Right hindlimb (tissue), 1 donor: ENCODE data around the gene KAT2B.

Experiments
- DNase-seq: peaks from one replicate; pipeline ENCODE4 v3.0.0-alpha.2; 2018

The KAT2B gene

DNA sequence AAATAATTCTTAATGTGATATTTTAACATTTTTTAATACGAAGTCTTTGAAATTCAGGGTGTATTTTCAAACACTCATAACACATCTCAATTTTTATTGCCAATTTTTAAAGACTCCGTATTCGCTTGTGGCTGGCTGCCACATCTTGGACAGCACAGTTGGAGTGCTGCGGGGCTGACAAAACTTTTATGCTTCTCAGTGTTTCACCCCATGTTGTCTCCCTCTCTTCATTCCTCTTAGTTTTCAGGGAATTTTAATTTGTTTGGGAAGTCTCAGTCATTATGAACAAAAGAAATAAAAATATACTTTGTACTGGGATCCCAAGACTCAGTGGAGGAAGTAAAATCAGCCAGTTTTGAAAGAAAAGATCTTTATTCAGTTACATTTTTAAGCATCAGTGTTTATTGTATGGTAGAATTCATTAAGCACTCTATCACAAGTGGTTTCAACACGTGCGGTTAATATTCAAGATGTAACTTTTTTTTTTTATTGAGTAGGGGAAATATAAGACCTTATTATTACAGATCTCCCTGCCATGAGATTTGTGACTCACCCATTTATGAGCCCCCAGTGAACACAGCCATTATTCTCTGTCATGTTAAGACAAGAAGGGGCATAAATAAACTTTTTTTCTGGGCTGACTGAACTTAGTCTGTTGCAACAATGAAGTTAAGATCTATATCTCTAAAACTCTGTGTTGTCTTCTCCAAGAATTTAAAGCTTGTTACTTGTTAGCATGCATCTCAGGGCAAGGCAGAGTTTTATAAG lies 26.8 kb downstream of the KAT2B start:
- DNase-seq: peak; percentile 68

DNA sequence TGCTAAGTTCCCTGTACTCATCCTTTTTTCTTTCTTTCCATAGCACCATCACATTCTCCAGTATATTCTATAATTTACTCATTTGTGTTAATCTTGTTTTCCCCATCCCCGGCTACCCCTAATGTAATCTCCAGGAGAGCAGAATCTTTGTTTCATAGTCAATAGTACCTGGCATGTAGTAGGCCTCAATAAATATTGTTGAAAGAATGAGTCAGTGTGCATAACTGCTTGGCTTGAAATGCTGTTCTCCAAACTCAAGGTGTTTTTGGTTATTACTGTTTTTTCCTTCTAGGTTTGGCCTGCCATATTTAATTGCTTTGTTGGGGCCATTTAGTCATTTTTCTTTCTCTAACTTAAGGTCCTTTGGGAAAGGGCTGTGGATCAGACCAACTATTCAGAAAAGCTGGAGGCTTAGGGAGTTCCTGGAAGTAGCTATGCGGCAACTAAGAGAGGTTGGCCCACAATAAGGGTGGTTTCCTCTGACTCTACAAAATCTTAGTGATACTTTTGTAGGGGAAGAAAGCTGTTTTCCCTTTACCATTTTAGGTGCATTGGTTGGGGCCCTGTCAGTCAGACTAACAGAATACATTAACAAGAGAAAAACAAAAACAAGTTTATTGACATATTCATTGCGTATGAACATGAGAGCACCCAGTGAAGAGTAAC lies 28.4 kb downstream of the KAT2B start:
- DNase-seq: no peak

DNA sequence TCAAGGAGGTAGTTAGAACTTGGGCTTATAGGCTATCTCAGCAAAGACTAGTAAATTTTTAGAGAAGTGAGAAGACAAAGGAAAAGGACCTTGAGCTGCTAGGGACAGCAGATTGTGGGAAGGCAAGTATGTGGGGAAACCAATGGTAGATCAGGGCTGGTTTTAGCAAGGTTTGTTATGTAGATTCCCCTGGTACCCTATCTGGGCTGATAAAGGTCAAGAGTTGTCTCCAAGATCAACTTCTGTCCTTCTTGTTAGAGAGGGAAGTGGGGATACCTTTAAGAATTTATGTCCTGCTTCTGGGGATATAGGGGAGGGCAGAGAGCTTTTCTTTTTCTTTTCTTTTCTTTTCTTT lies 28.9 kb downstream of the KAT2B start:
- DNase-seq: no peak

DNA sequence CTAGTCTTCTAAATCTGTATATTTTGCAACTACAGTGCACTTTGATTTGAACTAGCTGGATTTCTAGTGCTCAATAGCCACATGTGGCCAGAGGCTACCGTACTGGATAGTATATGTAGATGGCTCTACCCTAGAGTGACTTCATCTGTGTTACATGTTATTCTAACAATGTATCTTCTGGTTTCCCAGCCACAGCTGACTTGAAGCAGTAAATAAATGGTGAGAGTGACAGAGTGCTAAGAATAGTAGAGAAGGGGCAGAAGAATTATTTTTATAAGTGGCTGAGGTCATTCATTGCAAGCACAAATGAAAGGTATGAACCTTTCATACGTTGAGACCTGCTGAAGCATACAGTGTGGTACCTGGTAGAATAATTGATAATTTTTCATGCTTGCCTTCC lies 30.9 kb downstream of the KAT2B start:
- DNase-seq: no peak

DNA sequence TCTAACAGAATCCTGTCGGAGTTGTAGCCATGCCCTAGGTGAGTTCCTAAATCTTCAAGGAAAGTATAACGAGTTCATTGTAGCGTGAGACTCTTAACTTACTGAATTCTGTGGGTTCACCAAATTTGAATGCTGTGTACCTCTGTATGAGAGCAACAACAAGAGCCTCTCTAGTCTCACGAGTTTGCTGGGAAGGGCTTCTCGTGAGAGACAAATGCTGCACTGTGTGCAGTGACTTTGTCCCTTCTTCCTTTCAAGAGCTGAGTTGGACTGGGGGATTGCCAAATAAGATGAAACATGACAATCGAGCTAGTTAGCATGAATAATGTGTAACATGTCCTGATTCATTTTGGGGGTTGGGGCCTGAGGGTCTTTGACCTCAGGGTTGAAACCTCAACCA lies 32.2 kb downstream of the KAT2B start:
- DNase-seq: no peak

DNA sequence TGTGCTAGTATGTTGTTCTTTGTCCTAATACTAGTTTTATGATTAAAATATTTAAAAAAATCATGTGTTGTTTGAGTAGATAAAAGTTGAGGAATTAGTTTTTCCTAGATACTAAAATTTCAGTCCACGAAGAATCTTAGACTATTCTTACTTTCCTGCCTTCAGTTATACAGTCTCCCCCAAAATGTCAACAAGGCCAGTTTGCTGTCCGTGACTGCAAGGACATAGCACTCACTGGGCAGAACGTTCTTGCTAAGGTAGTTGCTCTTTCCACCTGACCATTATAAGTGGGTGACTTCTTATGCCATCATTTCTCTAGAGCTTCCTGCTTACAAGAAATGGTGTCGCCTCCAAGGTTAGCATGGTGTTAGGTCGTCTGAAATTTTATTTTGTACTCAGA lies 32.8 kb downstream of the KAT2B start:
- DNase-seq: no peak

DNA sequence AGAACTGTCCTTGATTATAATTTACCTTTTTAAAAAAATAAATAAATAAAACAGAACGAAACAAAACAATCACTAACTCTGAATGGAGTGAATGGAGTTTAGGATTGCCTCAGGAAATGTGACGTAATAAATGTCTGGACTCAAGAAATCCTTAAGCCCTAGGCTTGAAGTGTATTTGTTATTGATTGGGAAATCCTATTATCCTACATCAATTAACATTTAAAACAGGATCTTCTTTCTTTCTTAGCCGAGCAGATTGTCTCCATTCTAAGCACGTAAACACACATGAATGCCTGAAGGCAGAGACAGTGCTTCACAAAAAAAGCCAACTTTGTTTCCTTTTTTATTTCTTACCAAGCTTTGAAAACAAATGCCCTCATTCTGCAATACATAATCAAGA lies 33.4 kb downstream of the KAT2B start:
- no peak for DNase-seq

DNA sequence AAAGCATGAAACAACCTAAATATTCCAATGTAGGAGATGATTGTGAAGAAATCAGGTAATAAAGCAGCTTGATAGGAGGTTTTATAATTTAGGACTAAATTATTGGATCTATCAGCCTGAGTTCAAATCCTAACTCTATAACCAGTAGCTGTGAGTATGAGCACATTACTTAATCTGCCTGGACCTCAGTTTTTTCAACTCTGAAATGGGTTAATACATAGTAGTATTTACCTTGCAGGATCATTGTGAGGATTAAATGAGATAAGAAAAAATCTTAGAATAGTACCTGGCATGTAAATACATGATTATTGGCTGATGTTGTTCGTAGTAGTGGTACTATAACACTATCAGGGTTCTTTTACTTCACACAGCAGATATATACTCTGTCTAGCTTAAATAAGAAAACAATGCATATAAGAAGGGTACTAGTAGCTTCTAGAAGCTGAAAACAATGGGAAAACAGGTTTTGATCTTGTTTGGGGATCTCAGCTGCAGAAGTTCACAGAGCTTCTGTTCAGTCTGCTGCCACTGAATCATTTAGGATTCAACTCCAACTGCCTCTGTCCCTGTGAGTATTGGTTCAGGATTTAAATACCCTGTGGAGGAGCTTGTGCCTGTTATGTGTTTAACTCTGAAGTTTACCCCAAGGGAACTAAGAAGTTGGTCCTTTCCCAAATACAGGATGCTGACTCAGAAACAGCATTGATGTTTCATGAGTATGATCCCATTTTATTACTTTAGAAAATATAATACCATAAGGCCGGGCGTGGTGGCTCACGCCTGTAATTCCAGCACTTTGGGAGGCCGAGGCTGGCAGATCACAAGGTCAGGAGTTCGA lies 34.2 kb downstream of the KAT2B start:
- DNase-seq: no peak

DNA sequence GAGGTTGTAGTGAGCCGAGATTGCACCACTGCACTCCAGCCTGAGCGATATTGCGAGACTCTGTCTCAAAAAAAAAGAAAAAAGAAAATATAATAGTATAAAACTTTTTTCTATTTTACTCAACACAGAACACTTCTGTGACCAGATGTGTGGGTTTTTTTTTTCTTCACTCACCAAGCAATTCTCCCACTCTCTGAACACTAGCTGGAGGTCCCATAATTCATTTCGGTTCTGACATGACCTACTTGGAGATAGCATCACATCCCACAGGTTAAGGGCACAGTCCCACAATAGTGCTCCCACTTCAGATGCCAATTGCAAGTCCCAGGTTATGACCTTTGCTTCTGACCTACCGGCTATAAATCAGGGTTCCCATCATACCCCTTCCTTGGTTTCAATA lies 35.0 kb downstream of the KAT2B start:
- no peak for DNase-seq

DNA sequence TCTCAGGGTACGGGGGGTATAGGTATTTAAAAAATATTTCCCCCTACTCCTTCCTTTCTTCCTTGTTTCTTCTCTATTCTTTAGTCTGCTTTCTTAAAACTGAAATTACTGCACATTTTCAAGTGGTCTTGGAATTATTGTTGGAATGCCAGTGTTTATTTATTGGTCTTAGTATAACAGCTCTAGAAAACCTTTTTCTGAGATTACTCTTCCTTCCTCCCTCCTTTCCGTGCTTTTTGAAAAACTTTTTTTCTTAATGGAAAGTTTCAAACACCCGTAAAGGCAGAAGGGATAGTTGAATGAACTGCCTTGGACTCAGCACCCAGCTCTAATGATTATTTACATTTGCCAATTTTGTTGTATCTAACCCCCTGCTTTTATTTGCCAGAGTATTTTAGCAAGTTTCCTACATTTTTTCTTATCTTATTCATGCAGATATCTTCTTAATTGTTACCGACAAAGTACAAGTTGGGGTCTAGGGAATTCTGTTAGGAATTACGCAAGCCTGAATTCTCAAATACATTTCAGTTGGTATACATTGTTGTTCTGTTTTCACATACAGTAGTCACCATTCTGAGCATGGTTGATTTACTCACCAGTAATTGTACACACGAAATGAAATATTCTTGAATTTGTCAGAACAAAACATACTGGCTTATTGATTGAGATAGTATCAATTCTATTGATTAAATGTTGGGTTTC lies 36.2 kb downstream of the KAT2B start:
- no peak for DNase-seq

DNA sequence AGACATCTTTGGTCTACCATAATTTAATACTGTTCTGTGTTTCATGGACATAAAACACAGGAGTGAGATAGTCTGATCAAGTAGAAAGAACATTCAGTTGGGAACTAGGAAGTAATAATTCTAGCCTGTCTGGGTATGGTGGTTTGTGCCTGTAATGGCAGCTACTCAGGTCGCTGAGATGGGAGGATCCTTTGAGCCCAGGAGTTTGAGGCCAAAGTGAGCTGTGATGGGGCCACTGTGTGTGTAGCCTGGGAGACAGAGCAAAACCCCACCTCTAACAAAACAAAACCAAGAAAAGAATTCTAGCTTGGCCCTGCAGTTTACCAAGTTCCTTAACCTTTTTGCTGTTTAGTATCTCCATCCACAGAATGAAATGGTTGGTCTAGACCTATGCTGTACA lies 36.8 kb downstream of the KAT2B start:
- no peak for DNase-seq

DNA sequence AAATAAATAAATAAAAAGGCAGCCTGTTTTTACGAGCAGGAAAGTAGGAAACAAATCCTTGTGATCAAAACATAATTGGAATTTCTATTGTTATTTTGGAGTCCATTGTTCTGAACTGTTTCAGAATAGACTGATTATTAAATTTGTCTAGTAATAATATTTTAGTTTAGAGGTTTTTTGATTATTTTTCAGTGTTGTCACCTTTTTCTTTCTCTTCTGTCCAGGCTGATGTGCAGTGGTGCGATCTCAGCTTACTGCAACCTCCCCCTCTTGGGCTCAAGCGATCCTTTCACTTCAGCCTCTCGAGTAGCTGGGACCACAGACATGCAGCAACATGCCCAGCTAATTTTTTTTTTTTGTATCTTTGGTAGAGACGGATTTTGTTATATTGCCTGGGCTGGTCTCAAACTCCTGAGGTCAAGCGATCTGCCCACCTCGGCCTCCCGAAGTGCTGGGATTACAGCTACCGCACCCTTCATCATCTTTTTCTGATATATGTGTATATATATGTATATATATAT lies 38.0 kb downstream of the KAT2B start:
- DNase-seq: no peak

DNA sequence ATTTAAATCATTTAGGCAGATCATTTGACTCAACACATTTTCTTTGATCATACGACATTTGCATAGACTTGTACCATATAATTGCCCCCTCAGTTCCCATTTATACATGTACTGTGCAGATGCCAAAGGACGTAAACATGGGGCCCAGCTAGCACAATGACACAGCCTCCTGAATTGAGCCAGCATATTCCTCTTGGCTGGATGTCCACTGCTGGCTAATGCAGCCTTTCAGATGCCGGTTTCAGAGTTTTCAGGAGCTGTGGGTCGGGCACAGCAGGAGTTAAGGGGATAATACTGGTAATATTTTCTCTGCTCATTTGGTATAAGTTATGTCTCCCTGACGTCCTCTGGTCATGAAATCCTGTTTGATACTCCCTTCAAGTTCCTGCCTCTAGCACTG lies 39.4 kb downstream of the KAT2B start:
- DNase-seq: peak; percentile 33

DNA sequence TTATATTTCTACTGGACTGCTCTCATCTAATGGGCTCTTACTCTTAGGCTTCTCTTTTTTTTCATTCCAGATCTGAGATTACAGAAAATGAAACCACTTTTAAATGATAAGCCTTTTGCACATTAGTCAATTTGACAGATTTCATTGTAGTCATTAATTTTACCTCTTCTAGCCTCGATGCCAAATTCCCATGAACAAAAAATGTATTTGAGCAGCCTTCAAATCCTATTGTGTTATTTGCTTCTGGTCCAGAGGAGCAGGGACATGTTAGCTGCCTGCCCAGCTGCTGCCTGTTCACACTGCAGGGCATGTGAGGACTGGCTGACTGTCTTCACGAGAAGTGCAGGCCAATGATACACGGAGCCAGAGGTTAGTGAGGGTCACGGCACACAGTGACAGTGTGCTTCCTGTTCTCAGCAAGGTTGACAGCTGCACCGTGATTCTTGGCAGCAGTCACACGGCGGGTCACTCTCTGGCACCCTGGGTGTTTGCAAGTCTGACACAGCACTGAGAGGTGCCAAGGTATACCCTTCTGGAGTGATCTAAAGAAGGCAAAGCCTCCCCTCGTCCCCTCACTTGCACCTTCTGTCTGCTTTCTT lies 40.8 kb downstream of the KAT2B start:
- peak; percentile 61 for DNase-seq

DNA sequence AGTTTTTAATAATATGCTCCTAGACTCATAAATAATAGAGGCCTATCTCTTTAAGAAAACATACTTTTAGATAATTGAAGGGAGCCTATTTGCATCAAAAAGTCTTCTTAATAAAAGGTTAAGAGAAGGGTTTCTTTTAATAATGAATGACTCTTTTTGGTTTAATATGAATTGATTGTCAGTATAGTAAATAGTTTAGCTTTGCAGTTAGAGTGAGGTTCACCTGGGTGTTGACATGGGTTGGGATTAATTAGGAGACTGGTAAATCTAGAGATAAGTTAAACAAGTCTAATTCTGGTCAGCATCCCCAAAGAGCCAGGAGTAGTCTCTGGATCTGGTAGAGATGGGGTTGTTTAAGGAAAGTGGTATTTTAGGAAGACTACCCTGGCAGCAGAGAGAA lies 43.0 kb downstream of the KAT2B start:
- DNase-seq: no peak

DNA sequence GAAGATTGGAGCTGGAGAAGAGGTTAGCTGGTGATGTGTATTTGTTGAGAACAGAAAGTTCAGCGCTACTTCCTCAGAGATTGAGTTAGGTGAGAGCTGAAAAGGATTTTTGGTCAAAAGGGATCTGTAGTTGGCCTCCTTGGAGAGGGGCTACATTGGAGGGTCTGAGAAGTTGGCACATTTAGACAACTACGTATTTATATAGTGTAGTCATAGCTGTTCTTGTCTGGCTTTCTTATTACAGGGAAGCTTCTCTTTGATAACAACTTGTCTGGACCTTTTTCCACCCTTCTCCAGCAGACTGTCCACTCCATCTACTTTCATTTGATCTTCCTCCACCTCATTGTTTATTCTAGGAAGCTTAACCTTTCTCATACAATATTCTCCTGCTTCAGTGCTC lies 43.7 kb downstream of the KAT2B start:
- DNase-seq: no peak

DNA sequence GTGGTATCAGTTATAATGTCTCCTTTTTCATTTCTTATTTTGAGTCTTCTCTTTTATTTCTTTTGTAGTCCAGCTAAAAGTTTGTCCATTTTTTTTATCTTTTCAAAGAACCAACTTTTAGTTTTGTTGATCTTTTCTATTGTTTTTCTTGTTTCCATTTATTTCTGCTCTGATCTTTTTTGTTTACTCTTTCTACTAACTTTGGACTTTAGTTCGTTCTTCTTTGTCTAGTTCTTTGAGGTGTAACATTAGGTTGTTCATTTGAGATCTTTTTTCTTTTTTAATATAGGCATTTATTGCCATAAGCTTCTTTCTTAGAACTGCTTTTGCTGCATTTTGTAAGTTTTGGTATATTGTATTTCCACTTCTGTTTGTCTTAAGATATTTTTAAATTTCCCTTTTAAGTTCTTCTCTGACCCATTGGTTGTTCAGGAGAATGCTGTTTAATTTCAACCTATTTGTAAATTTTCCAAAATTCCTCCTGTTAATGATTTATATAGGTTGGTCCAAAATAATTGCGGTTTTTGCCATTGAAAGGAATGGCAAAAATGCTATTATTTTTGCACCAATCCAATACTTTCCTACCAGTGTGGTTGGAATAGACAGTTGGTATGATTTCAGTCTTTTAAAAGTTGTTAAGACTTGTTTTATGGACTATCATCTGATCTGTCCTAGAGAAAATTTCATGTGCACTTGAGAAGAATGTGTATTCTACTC lies 51.2 kb downstream of the KAT2B start:
- DNase-seq: no peak

DNA sequence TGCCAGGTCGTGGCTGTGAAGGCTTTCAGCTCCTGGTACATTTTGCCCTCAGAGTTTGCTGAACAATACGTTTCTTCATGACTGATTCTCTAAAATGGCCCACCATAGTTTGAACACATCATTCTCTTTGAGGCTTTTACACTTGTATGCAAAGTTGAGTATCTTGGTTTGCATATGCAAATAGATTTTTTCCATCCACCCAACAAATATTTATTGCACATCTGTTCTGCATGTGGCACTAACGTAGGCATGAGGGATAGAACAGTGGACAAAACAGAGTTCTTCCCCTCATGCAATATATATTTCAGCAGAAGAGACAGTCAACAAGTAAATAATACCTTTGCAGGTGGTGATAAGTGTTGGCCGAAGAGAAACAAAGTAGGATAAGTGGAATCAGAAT lies 55.2 kb downstream of the KAT2B start:
- no peak for DNase-seq

DNA sequence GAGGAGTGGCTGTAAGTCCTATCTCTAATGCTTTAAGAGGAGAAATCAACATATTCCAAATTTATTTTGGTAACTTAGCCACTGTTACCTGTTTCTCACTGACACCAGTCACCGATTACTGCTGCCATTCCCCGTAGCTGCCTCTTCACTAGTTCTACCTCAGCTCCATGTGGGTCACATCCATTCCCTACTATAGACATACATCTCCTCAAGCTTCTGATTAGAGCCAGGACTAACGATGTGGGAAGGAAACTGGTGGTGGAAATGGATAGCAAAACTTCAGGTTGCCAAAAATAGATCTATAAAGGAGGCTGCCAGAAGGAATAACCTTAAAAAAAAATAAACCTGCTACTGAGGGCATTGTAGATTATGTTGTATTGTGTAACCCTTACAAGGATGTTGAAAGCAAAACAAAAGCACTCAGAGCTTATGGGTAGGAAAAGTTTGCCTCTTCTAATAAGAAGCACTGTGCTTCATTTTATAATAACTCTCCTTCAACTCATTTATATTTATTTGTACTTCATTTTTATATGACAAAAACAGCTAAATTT lies 56.0 kb downstream of the KAT2B start:
- DNase-seq: no peak

DNA sequence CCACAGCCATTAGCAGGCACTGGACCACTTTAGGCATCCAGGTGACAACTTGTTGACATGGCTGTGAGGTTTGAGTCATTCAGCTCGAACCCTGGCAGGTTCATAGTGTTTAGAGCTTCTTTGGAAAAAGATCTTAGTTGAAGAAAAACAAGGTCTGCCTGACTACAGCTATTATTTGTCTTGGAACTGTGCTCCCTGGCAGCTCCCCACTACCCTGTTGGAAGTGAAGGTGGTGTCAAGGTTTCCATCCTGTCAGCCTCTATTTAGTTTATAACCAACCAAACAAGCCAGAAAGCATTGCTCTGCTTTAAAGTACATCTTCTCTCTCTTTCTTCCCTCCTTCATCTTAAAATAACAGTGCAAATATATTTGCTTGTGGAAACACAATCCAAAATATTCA lies 56.8 kb downstream of the KAT2B start:
- DNase-seq: peak; percentile 60

DNA sequence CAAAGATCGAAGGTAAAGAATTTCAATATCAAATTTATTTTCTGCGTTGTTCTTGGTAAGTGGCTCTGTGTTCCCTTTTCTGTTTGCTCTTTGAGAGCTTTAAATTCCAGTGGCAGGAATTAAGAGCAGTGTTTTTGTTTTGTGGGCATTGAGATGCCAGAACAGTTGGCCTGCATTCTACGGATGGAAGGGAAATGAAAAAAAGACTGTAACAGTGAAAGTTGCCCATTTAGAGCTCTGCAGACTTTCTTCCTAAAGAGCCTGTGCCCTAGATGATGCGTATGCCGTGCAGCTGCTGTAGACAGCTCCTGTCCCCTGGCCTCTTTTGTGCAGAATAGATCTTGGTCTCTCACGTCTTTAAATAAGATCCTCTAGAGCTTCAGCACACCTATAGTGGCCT lies 58.8 kb downstream of the KAT2B start:
- no peak for DNase-seq

DNA sequence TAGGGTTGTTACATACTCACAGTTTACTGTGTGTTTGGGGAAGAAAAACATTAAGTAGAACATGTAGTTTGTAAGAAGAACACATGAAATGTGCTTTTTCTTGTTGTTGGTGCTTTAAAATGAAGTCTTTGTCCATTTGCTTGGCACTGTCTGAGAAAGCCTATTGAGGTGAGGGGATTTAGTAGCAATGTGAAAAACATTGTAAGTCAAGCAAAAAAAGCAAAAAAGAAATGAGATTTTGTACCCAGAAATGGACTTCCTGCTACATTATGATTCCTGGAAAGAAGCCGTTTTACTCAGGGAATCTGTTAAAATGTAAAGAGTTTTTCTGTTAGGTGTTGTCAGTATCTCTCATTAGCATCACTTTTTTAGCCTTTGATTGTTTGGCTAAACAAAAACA lies 59.9 kb downstream of the KAT2B start:
- DNase-seq: no peak
